Naive B cell (primary cell): ENCODE measurements around the gene RSF1. TPM values are rescaled to one million over a fixed set of nuclear protein-coding genes. Genes with fewer than 3 reads are reported as not detected.
"Not testable (repeated sequence)": the region's sequence is repeated elsewhere in the genome, so short reads cannot be mapped to it uniquely, and the experiment has no call there.

Experiments
- ATAC-seq, 2 donors: fragments of 150-1000 bp; cut with Tn5 transposase; 2 replicates each; pipeline ENCODE4 v1.10.0; 2021; ENCODE audit warnings: low read depth in 2 of 2, mild to moderate bottlenecking in 2 of 2, moderate library complexity in 2 of 2
- DNase-seq: peaks from one replicate; pipeline ENCODE4 v3.0.0; 2022
- H3K27ac Mint-ChIP-seq, 6 donors: one replicate each; pipeline ENCODE4 v1.8.0; 2020 to 2022; ENCODE audit warnings: mild to moderate bottlenecking in 6 of 6, mixed read lengths in 6 of 6, moderate library complexity in 5 of 6, inconsistent platforms in 2 of 6
- H3K27me3 Mint-ChIP-seq, 3 donors: one replicate each; pipeline ENCODE4 v1.8.0; 2021 to 2022; ENCODE audit warnings: mixed read lengths in 3 of 3, mild to moderate bottlenecking in 1 of 3
- H3K36me3 Mint-ChIP-seq, 2 donors: one replicate each; pipeline ENCODE4 v1.8.0; 2020 to 2022; ENCODE audit warnings: mixed read lengths in 2 of 2, inconsistent platforms in 1 of 2, mild to moderate bottlenecking in 1 of 2
- H3K4me1 Mint-ChIP-seq, 3 donors: one replicate each; pipeline ENCODE4 v1.8.0; 2020 to 2022; ENCODE audit warnings: mixed read lengths in 3 of 3, inconsistent platforms in 1 of 3, mild to moderate bottlenecking in 1 of 3, moderate library complexity in 1 of 3
- H3K4me3 Mint-ChIP-seq, 8 donors: one replicate each; pipeline ENCODE4 v1.8.0; 2020 to 2022; ENCODE audit warnings: mild to moderate bottlenecking in 8 of 8, mixed read lengths in 8 of 8, moderate library complexity in 8 of 8, inconsistent platforms in 2 of 8
- H3K9me3 Mint-ChIP-seq, 7 donors: one replicate each; pipeline ENCODE4 v1.8.0; 2020 to 2022; ENCODE audit warnings: mixed read lengths in 7 of 7, mild to moderate bottlenecking in 5 of 7, inconsistent platforms in 2 of 7, moderate library complexity in 1 of 7
- polyA plus RNA-seq, 6 donors: library from polyadenylated mRNA; unstranded; fragments of 300-500 nt; fragmentation: Illumina TruSeq; gene quantifications; one replicate each; pipeline ENCODE4 v1.2.3, GENCODE V29; 2021; ENCODE audit warnings: low read depth in 6 of 6

Gene RSF1
- polyA plus RNA-seq, 6 donors from 2014 or later: 15.1 to 52.2 (median 36.3) TPM

DNA sequence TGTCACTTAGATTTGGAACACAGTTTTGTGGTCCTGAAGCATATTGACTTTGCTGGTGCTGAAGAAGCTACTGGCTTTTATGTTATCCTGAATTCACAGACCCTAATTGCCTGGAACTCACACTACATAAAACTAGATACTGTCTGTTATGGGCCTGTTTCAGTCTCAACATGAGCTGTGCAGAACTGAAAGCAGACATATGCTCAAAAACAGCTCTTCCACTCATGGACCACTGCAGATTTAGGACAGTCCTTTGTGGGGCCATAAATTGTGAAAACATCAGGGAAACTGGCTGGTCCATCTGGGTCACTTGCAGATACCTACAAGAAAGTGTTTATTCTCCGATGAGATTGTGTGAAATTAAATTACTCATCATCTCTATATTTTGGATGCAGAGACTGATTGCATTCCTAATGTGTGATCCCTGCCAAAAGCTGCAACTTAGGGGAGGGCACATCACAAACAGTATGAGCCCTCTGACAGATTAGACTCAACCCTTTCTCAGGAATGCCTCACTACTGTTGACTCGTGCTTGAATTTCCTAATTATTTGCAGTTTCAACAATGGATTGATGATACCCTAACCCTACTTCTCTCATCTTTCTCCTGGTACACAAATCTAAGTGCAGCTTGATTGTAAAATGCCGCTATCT is 172.7 kb downstream of the RSF1 start:
- Mint-ChIP-seq H3K4me1 (no peaks in the 10 kb centered on the region), H3K4me3 (no peak overlapping the region), H3K27ac (no peak overlapping the region), H3K27me3 (peaks cover 10 to 19% (median 13%) of the 10 kb centered on the region in 3 donors), H3K36me3 (no peaks in the 10 kb centered on the region), H3K9me3 (no peaks in the 10 kb centered on the region)
- DNase-seq (no peak), ATAC-seq (no peak)

GRCh38 chr11:77644887-77645286 is 175.6 kb downstream of the RSF1 start:
- Mint-ChIP-seq H3K4me1 (no peaks in the 10 kb centered on the region), H3K4me3 (no peak overlapping the region), H3K36me3 (no peaks in the 10 kb centered on the region), H3K27me3 (peaks cover 10 to 24% (median 16%) of the 10 kb centered on the region in 3 donors), H3K27ac (no peak overlapping the region), H3K9me3 (peaks cover 0 to 5% (median 0%) of the 10 kb centered on the region in 7 donors)
- ATAC-seq (no peak), DNase-seq (no peak)

- Mint-ChIP-seq H3K36me3 (no peaks in the 10 kb centered on the region), H3K4me3 (peak overlapping the region in 1 of 8 donors; percentile 49), H3K27ac (no peak overlapping the region), H3K27me3 (peaks cover 10 to 25% (median 12%) of the 10 kb centered on the region in 3 donors), H3K9me3 (peaks cover 0 to 5% (median 0%) of the 10 kb centered on the region in 7 donors), H3K4me1 (peaks cover 0 to 9% (median 7%) of the 10 kb centered on the region in 3 donors)
- DNase-seq: no peak
- no peak for ATAC-seq
These were observed 178.3 kb downstream of the RSF1 start for GRCh38 chr11:77642228-77642627.

- peak; percentile 98 to 99 for ATAC-seq
- H3K27me3 Mint-ChIP-seq: peaks cover 0 to 6% (median 3%) of the 10 kb centered on the region in 3 donors
- H3K9me3 Mint-ChIP-seq: peaks cover 0 to 6% (median 0%) of the 10 kb centered on the region in 7 donors
- peak; percentile 78 for DNase-seq
- peak within 1 kb of the TSS; percentile 93 to 98 (median 96) for H3K27ac Mint-ChIP-seq
- no peaks in the 10 kb centered on the region for H3K36me3 Mint-ChIP-seq
- peaks cover 18 to 44% (median 32%) of the 10 kb centered on the region in 3 donors for H3K4me1 Mint-ChIP-seq
- H3K4me3 Mint-ChIP-seq: peak within 1 kb of the TSS; percentile 94 to 99 (median 98)
These were observed 183.0 kb downstream of the RSF1 start, which contains the start of gene CLNS1A for GRCh38 chr11:77637345-77638165. CLNS1A (minus strand) TSS chr11:77637794; CDS start chr11:77637714, 80 bp downstream.

GRCh38 chr11:77636731-77637344 is 183.7 kb downstream of the RSF1 start:
- Mint-ChIP-seq H3K27me3 (peaks cover 0 to 6% (median 0%) of the 10 kb centered on the region in 3 donors), H3K4me3 (peak overlapping the region; percentile 94 to 99 (median 98)), H3K4me1 (peaks cover 18 to 44% (median 32%) of the 10 kb centered on the region in 3 donors), H3K36me3 (no peaks in the 10 kb centered on the region), H3K9me3 (peaks cover 0 to 6% (median 0%) of the 10 kb centered on the region in 7 donors), H3K27ac (peak overlapping the region; percentile 29 to 97 (median 83))
- DNase-seq (no peak), ATAC-seq (no peak)

DNA sequence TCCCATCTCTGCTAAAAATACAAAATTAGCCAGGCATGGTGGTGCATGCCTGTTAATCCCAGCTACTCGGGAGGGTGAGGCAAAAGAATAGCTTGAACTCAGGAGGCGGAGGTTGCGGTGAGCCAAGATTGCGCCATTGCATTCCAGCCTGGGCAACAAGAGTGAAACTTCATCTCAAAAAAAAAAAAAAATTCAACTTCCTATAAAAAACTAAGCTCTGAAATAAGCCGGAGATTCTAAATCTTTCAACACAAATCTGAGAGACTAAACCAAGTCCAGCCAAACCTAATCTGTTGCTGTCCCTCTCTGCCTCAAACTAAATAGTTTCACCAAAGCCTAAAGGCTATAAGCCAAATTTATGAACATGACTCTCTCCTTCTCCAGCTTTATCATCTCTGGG is 186.6 kb downstream of the RSF1 start:
- not testable (repeated sequence) for H3K9me3 Mint-ChIP-seq, H3K27me3 Mint-ChIP-seq, ATAC-seq, H3K36me3 Mint-ChIP-seq, DNase-seq
- Mint-ChIP-seq H3K4me3 (peak overlapping the region in 2 of 8 donors; percentile 15 to 74), H3K27ac (peak overlapping the region in 1 of 6 donors; percentile 42), H3K4me1 (peaks cover 27 to 56% (median 43%) of the 10 kb centered on the region in 3 donors)

GRCh38 chr11:77630157-77630710 is 190.3 kb downstream of the RSF1 start:
- H3K36me3 Mint-ChIP-seq: peaks cover 0 to 5% of the 10 kb centered on the region in 2 donors
- H3K9me3 Mint-ChIP-seq: no peaks in the 10 kb centered on the region
- H3K4me1 Mint-ChIP-seq: peaks cover 12 to 29% (median 16%) of the 10 kb centered on the region in 3 donors
- no peak overlapping the region for H3K4me3 Mint-ChIP-seq
- DNase-seq (no peak), ATAC-seq (no peak)
- peak overlapping the region in 2 of 6 donors; percentile 0 to 39 for H3K27ac Mint-ChIP-seq
- no peaks in the 10 kb centered on the region for H3K27me3 Mint-ChIP-seq

DNA sequence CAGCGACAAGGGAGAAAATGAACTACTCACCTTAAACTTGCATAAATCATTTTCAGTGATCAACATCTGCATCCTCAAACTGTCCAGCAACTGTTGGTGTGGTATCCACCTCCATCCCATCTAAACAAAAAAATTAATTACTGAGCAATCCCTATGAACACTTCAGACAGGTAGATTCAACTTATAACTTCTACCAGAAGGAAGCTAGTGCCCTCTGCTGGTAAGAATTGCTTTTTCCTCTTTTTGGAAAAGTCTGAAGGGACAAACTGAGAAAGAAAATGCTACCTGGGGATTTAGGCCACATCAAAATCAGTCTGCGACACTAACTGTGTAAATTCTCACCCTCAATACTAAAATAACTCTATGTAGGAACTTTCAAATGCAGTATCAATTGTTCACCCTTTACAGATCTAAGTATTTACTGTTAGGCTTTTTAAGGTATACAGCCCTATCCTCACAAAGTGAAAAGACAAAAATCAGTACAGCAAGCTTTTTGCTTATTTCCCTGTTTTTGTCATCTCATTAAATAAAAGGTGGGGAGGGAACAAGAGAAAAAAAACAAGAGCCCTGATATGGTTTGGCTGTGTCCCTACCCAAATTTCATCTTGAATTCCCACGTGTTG is 200.8 kb downstream of the RSF1 start:
- Mint-ChIP-seq H3K27ac (peak overlapping the region in 1 of 6 donors; percentile 49), H3K27me3 (no peaks in the 10 kb centered on the region), H3K9me3 (no peaks in the 10 kb centered on the region), H3K4me3 (no peak overlapping the region), H3K4me1 (no peaks in the 10 kb centered on the region), H3K36me3 (peaks cover 13 to 17% of the 10 kb centered on the region in 2 donors)
- ATAC-seq (no peak), DNase-seq (peak; percentile 31)

DNA sequence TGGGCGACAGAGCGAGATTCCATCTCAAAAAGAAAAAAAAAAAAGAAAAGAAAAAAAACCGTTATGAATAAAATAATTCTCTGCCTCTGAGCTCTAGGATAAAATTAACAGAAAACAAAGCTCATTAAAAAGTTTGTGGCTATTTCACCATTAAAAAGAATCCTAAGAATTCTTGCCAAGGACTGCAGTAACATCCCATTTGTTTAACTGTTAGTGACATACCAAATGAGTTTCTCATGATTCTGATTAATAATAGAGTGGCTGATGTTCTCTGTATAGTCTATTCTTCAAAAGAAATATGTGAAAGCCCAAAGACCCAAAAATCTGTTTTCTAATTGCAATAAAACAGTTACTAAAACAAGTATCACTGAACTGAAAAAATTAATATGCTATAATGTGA is 202.6 kb downstream of the RSF1 start:
- no peak overlapping the region for H3K27ac Mint-ChIP-seq
- peaks cover 13 to 17% of the 10 kb centered on the region in 2 donors for H3K36me3 Mint-ChIP-seq
- H3K27me3 Mint-ChIP-seq: no peaks in the 10 kb centered on the region
- DNase-seq: no peak
- H3K9me3 Mint-ChIP-seq: no peaks in the 10 kb centered on the region
- no peaks in the 10 kb centered on the region for H3K4me1 Mint-ChIP-seq
- H3K4me3 Mint-ChIP-seq: no peak overlapping the region
- ATAC-seq: no peak

- Mint-ChIP-seq H3K4me3 (no peak overlapping the region), H3K9me3 (no peaks in the 10 kb centered on the region), H3K36me3 (peaks cover 12 to 13% of the 10 kb centered on the region in 2 donors), H3K4me1 (no peaks in the 10 kb centered on the region), H3K27ac (peak overlapping the region in 3 of 6 donors; percentile 22 to 78 (median 52)), H3K27me3 (no peaks in the 10 kb centered on the region)
- ATAC-seq (no peak), DNase-seq (no peak)
These were observed 208.6 kb downstream of the RSF1 start for GRCh38 chr11:77611921-77612320.
